Hippocampal formation (tissue), 2 donors: ENCODE results near the gene TRPM2.
"Not testable (repeated sequence)": the region's sequence is repeated elsewhere in the genome, so short reads cannot be mapped to it uniquely, and the experiment has no call there.

Experiments used
- DNase-seq, 2 donors: peaks; one replicate each; lab custom pipeline; 2025; lab: John Stamatoyannopoulos, UW

Gene TRPM2

GRCh38 chr21:44462086-44462833 is 108.8 kb downstream of the TRPM2 start:
- DNase-seq: no peak

- DNase-seq: no peak
Observed at GRCh38 chr21:44462834-44463200, 109.4 kb downstream of the TRPM2 start.

- no peak for DNase-seq
Observed at GRCh38 chr21:44463724-44464123, 110.3 kb downstream of the TRPM2 start.

GRCh38 chr21:44464351-44464750 is 110.9 kb downstream of the TRPM2 start:
- DNase-seq: no peak

- no peak for DNase-seq
Observed at GRCh38 chr21:44466351-44466954, 113.0 kb downstream of the TRPM2 start.

- DNase-seq: no peak
Observed at GRCh38 chr21:44466996-44467858, 113.8 kb downstream of the TRPM2 start.

DNA sequence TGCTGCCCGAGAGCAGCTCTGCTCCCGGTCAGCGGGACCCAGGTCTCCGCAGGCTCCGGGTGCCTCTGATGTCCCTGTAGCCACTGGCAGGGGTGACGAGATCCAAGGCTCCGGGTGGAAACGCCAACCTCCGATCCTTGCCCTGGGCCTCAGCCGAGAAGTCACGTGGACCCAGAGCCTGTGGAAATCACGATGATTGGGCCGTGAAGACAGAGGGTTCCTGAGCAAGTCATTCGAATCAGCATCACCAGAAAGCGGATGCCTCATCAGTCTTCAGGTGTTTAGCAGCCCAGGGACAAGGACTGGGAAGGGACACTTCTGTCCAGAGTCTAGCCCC is 114.4 kb downstream of the TRPM2 start:
- DNase-seq: no peak

GRCh38 chr21:44471341-44471740 is 117.9 kb downstream of the TRPM2 start:
- no peak for DNase-seq

GRCh38 chr21:44471996-44472395 is 118.6 kb downstream of the TRPM2 start:
- no peak for DNase-seq

- DNase-seq: no peak
Observed at GRCh38 chr21:44473915-44474555, 120.6 kb downstream of the TRPM2 start.

DNA sequence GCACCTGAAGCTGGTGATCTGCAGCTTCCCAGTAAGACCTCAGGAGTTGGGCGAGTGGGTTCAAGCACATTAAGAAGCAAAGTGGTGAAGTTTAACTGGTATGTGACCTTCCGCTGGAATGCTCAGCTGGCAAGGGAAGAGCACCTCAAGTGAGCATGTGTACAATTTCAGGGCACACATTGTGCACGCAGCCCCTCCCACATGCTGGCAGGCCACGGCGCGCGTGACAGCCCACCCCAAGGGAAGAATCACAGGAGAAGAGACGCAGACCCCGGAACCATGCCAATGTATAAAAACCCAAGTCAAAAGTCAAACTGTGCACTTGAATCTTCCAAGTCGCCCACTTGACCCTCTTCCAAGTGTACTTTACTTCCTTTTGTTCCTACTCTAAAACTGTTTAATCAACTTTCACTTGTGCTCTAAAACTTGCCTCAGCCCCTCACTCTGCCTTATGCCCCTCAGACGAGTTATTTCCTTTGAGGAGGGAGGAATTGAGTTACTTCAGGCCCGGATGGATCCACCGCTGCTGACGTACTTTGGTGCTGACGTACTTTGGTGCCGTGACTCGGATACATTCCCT is 121.9 kb downstream of the TRPM2 start:
- no peak for DNase-seq

- DNase-seq: no peak
Observed at GRCh38 chr21:44477131-44477530, 123.7 kb downstream of the TRPM2 start.

DNA sequence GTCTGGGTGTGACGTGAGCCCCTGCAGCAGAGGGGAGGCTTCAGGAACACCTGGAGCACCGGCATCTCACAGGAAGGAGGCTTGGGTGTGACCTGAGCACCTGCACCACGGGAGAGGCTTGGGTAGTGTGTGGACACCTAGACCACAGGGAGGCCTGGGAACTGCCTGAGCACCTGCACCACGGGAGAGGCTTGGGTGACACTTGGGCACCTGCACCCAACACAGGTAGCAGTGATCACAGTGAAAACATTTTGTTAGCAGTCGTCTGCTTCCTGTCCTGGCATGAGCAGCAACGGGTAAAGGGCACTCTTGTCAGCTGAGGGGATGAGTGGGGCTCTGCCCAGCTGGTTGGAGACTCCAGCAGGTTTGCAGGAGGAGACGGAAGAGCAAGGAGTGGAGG is 124.3 kb downstream of the TRPM2 start:
- DNase-seq: no peak

GRCh38 chr21:44478124-44478800 is 124.8 kb downstream of the TRPM2 start:
- no peak for DNase-seq

DNA sequence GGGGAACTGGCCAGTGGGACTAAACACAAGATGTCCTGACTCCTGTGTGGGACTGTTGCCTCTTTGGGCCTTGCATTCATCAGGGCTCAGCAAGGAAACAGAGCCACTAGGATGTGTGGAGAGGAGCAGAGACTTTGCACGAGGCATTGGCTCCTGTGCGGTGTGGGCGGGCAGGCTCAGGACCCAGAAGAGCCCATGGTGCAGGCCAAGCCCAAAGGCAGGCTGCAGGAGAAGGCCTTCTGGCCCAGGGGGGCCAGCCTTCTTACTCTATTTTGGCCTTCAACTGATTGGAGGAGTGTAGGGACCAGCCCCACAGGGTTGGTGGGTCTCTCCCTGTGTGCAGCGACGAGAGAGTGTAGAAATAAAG is 125.4 kb downstream of the TRPM2 start:
- DNase-seq: no peak

- DNase-seq: not testable (repeated sequence)
Observed at GRCh38 chr21:44479556-44480199, 126.3 kb downstream of the TRPM2 start.

DNA sequence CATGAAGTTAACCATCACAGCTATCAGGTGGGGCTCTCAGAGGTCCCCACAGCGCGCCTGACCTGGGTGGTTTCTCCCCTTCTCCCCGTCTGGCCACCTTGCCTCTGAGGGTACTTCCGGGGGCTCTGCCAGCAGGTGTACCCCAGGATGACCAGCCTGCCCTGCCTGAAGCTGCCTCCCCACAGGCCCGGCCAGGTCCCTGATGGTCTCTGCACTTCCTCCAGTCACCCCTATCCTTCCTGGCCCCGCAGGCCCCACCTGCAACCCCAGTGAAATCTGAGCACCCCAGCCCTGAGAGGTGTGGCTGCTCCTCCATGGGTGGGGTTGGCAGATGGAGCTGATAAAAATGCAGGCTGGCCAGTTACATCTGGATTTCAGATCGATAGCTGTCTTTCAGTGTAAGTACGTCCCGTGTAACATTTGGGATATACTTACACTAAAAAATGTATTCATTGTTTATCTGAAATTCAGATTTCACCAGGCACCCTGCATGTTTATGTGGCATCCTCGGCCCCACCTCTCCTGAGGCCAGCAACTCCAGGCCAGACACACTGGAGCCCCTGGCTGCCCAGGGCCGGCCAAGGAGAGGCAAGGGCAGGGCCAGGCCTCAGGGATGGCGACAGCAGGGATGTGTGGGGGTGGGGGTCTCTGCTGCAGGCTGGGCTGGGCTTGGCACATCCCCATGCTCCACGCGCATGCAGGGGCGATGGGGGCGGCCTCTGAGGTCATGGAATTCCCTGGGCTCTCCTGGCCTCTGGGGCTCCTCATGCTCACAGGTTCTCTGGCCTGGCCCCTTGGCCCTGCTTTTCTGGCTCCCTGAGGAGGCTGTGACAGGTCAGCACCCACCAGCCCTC is 127.0 kb downstream of the TRPM2 start:
- no peak for DNase-seq

- DNase-seq: no peak
Observed at GRCh38 chr21:44482581-44483287, 129.3 kb downstream of the TRPM2 start.
